ENCODE measurements around the gene NCOR1.
"Not testable (repeated sequence)": the region's sequence is repeated elsewhere in the genome, so short reads cannot be mapped to it uniquely, and the experiment has no call there.

NCOR1 gene
- total RNA-seq, result 272 reads per million, percentile 95 among the genes with 10 or more reads in this experiment

- peak; percentile 85 for DNase-seq
Observed at GRCh38 chr17:16215273-16215964, at the start of gene NCOR1. Gene NCOR1 (minus strand): TSS chr17:16215534. CDS start chr17:16194569, 20,965 bp downstream.

DNA sequence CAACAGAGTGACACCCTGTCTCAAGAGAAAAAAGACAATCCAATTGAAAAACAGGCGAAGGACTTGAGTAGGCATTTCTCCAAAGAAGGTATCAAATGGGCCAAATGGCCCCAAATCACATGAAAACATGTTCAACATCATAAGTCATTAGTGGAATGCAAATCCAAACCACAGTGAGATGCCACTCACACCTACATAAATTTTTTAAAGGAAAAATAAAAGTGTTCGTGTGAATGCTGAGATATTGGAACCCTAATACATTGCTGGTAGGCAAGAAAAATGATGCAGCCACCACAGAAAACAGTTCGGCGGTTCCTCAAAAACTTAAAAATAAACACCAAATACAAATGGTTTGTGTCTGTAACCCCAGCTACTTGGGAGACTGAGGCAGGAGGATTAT is 46.9 kb upstream of the NCOR1 start:
- DNase-seq, result no peak

- no peak for DNase-seq
Observed at GRCh38 chr17:16261049-16261448, 45.7 kb upstream of the NCOR1 start.

- no peak for DNase-seq
Observed at GRCh38 chr17:16259926-16260325, 44.6 kb upstream of the NCOR1 start.

DNA sequence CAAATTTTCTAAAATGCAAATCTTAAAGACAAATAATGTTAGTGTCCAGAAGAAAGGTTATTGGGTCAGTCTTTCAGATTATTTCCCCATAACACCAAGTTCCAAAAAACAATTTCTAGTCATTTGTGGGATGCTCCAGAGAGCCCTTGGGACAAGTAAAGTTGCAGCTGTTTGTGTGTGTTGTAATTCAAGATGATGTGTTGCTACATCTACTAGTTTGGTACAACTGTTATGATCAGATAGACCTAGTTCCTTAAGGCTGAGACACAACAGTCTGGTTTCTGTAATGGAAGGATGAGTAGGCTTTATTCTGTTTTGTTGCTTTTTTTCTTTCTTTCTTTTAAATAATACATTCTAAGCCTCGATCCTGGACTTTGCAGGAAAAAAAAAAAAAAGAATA is 43.6 kb upstream of the NCOR1 start:
- DNase-seq, result no peak

GRCh38 chr17:16255481-16255921 is 40.2 kb upstream of the NCOR1 start:
- DNase-seq, result no peak

GRCh38 chr17:16254773-16255400 is 39.6 kb upstream of the NCOR1 start:
- no peak for DNase-seq

- DNase-seq, result no peak
Observed at GRCh38 chr17:16251556-16251955, 36.2 kb upstream of the NCOR1 start.

DNA sequence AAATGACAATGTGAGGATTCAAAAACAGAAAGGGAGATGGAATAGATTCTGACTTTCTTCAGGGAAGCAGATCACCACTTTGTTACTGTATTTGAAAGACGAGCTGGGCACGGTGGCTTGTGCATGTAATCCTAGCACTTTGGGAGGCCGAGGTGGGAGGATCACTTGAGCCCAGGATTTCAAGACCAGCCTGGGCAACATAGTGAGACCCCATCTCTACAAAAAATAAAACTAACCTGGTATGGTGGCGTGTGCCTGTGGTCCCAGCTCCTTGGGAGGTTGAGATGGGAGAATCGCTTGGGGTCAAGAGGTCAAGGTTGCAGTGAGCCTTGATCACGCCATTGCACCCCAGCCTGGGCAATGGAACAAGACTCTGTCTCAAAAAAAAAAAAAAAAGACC is 35.7 kb upstream of the NCOR1 start:
- no peak for DNase-seq

DNA sequence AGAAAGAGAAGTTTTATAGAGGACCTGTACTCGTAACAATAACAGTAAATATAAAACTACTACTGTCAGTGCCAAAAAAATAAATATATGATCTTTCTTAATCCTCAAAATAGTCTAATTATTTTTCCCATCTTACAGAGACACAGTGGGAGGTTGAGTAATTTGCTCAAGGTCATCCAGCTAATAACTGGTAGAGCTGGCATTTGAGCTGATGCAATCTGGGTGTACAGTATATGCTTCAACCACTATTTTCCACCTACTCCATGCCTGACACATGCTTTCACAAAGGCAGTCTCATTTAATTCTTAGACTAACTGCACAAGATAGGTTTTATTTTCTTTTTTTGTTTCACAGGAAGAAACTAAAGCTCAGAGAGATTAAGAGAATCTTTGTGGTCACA is 35.3 kb upstream of the NCOR1 start:
- DNase-seq, result no peak

DNA sequence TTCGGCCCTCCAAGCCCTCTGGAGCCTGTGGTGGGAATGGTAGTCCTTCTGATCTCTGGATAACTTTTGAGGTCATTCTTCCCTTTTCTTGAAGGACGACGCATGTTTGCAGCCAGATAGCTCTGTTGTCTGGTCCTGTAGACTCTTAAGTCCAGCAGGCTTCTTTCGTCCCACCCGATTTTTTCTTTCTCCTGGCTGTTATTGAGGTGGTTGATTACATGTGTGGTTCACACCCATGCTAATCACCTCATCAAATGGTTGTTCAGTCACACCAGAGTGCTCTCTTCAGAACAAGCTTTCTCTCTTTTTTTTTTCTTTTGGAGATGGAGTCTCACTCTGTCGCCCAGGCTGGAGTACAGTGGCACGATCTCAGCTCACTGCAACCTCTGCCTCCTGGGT is 32.3 kb upstream of the NCOR1 start:
- no peak for DNase-seq

DNA sequence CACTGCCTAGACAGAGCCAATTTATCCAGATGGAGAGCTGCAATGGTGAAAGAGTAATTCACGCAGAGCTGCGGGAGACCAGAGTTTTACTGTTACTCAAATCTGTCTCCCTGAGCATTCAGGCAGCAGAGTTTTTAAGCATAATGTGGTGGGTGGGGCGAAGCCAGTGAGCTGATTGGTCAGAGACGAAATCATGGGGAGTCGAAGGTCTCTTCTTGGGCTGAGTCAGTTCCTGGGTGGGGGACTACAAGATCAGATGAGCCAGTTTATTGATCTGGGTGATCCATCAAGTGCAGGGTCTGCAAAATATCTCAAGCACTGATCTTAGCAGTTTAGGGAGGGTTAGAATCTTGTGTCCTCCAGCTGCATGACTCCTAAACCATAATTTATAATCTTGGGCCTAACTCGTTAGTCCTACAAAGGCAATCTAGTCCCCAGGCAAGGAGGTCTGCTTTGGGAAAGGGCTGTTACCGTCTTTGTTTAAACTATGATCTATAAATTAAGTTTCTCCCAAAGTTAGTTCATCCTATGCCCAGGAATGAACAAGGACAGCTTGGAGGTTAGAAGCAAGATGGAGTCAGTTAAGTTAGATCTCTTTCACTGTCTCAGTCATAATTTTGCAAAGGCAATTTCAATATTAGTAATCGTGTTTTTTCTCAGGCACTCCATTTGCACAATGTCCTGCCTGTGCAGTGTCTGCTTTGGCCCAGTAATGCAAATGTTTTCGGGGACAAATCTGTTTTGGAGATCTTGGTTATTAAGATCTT is 28.6 kb upstream of the NCOR1 start:
- no peak for DNase-seq

GRCh38 chr17:16243385-16243784 is 28.1 kb upstream of the NCOR1 start:
- no peak for DNase-seq

DNA sequence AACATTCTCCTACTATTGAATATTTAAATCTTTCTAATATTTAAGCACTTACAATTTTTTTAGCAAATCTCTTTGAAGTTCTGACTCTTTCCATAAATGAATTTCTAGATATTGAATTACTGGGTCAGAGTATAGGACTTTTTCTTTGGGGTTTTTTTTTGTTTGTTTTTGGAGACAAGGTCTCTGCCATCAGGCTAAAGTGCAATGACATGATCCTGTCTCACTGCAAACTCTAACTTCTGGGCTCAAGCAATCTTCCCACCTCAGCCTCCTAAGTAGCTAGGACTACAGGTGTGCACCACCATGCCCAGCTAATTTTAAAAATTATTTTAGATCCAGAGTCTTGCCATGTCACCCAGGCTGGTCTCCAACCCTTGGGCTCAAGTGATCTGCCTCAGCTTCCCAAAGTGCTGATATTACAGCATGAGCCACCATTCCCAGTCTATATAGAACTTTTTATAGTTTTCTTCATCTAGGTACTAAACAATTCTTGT is 26.6 kb upstream of the NCOR1 start:
- no peak for DNase-seq

DNA sequence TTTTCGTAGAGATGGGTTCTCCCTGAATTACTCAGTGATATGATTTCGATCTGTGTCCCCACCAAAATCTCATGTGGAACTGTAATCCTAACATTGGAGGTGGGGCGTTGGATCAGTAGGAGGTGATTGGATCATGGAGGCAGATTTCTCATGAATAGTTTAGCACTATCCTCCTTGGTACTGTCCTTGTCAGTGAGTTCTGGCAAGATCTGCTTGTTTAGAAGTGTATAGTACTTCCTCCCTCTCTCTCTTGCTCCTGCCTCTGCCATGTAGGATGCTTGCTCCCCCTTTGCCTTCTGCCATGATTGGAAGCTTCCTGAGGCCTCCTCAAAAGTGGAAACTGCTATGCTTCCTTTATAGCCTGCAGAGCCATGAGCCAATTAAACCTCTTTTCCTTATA is 24.6 kb upstream of the NCOR1 start:
- DNase-seq, result no peak

DNA sequence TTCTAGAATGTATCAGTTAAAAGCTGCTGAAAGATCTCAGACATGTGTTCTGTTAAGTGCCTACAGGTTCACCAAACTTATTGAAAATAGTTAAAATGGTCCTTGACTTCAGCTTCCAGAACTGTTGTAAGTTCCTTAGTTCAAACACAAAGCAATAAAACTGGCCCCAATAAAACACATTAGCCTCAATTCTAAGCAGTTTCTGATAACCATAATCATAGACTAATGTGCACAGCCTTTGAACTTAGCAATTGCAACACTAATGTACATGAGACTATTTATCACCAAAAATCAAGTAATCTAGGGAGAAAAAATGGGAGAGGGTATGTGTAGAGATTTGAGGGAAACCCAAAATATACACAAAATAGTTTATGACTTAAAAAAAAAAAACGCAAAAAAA is 17.1 kb upstream of the NCOR1 start:
- no peak for DNase-seq

DNA sequence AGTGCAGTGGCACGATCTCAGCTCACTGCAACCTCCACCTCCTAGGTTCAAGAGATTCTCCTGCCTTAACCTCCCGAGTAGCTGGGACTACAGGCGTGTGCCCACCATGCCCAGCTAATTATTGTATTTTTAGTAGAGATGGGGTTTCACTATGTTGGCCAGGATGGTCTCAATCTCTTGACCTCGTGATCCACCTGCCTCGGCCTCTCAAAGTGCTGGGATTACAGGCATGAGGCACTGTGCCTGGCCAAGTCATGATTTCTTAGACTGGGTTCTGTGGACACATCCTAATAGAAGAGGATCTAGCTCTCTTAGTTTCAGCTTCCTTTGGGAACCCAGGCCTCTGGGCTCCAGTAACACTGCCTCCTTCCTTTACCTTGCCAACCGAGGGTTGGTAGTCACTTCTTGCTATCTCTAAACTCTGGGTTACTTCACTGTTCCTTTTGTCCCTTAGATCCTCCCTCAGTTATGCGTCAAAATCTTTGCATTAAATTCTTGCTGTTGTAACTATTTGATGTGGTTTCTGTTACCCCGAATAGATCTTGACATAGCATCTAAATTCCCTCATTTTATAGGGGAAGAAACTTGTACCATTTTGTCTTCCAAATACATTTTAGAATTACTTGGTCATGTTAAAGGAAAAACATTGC is 14.7 kb upstream of the NCOR1 start:
- not testable (repeated sequence) for DNase-seq

- DNase-seq, result no peak
Observed at GRCh38 chr17:16222406-16222805, 7.1 kb upstream of the NCOR1 start.

DNA sequence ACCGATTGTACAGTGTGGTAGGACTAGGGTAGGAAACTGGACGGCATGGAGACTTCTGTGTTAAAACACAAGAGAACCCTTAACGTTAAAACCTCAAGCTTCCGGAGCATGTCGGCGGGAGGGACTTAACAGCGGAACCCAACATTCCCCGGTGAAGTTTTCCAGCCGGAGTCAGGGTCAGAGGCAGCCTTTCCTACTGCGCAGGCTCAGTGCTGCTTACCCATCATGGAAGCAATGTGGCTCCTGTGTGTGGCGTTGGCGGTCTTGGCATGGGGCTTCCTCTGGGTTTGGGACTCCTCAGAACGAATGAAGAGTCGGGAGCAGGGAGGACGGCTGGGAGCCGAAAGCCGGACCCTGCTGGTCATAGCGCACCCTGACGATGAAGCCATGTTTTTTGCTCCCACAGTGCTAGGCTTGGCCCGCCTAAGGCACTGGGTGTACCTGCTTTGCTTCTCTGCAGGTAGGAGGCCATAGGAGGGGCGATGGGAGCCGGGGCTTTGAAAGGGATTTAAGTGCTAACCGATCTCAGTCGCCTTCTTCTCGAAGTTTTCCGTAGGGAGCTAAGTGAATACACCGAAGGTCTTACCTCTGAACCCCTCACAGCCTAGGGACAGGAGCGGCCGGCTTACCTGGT is 1.8 kb upstream of the NCOR1 start, which contains the start of gene PIGL:
PIGL (plus strand) TSS at position 209 of the 634 bp plus-strand sequence; CDS start at position 226, 17 bp downstream.
- peak; percentile 74 for DNase-seq

DNA sequence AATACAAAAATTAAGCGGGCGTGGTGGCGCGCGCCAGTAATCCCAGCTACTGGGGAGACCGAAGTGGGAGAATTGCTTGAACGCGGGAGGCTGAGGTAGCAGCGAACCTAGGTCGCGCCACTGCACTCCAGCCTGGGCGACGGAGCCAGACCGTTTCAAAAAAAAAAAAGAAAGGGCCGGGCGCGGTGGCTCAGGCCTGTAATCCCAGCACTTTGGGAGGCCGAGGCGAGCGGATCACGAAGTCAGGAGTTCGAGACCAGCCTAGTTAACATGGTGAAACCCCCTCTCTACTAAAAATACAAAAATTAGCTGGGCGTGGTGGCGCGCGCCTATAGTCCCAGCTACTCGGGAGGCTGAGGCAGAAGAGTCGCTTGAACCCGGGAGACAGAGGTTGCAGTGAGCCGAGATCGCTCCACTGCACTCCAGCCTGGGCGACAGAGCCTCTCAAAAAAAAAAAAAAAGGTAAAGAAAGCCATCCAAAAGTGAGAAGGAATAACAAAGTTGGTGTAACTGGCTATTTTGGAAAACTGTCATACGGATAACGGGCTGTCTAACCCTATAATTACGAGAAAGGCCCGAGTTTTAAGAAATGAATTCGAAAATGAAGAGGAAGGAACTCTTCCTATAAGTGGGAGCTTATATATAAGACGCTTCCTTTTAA is 1.1 kb upstream of the NCOR1 start:
- DNase-seq, result not testable (repeated sequence)

- peak; percentile 5 for DNase-seq
Observed at GRCh38 chr17:16215965-16216316, 607 bp upstream of the NCOR1 start.

- DNase-seq, result peak; percentile 3
Observed at GRCh38 chr17:16215002-16215272, 397 bp downstream of the NCOR1 start.

Measured in effector CD4-positive, alpha-beta T cell (primary cell).